Esophagus (tissue), 2 donors: ENCODE measurements around the gene ABHD13. TPM values are rescaled to one million over a fixed set of nuclear protein-coding genes. Genes with fewer than 3 reads are reported as not detected.

ENCODE experiments used
- H3K27ac ChIP-seq, 2 donors: one replicate each; pipeline ENCODE4 v1.5.1; 2013; ENCODE audit warnings: low read depth in 2 of 2, mild to moderate bottlenecking in 2 of 2, inconsistent platforms in 1 of 2, low read length in 1 of 2, moderate library complexity in 1 of 2
- H3K27me3 ChIP-seq, 2 donors: one replicate each; pipeline ENCODE4 v1.6.1; 2013; ENCODE audit warnings: low read length in 2 of 2, control low read depth in 1 of 2, mild to moderate bottlenecking in 1 of 2; ENCODE audit not compliant: insufficient read depth in 2 of 2, control insufficient read depth in 1 of 2
- H3K36me3 ChIP-seq, 2 donors: one replicate each; pipeline ENCODE4 v1.6.1; 2013; ENCODE audit warnings: low read length in 1 of 2; ENCODE audit not compliant: control insufficient read depth in 2 of 2, insufficient read depth in 2 of 2
- H3K4me1 ChIP-seq, 2 donors: one replicate each; pipeline ENCODE4 v1.6.1; 2013; ENCODE audit warnings: low read length in 1 of 2; ENCODE audit not compliant: control insufficient read depth in 2 of 2, insufficient read depth in 2 of 2
- H3K4me3 ChIP-seq, 2 donors: one replicate each; pipeline ENCODE4 v1.5.1; 2013; ENCODE audit warnings: low read length in 2 of 2, mild to moderate bottlenecking in 2 of 2, low read depth in 1 of 2, moderate library complexity in 1 of 2
- H3K9me3 ChIP-seq, 2 donors: one replicate each; pipeline ENCODE4 v1.6.1; 2013; ENCODE audit warnings: mild to moderate bottlenecking in 2 of 2, low read depth in 1 of 2, low read length in 1 of 2, moderate library complexity in 1 of 2; ENCODE audit not compliant: control insufficient read depth in 2 of 2, insufficient read depth in 1 of 2
- WGBS, 2 donors: extraction: QIAGEN DNeasy Blood & Tissue Kit; methylation state at CpG; one replicate each; pipeline ENCODE4 v1.1.7; 2013; 5-methylcytosine and 5-hydroxymethylcytosine counted together
- polyA plus RNA-seq, 2 donors: library from polyadenylated mRNA; stranded (reverse); fragments of 200-250 nt; gene quantifications; one replicate each; pipeline ENCODE4 v1.2.3, GENCODE V29; 2013
- donor health status: healthy with polysubstance abuse.
- donor health status: Bipolar disorder and iron deficiency.

Gene ABHD13
- polyA plus RNA-seq, 2 donors, result 2.3 to 3.9 TPM

- Histone ChIP-seq H3K36me3 (no peaks in the 10 kb centered on the region), H3K4me3 (no peak overlapping the region), H3K27ac (no peak overlapping the region), H3K4me1 (peaks cover 0 to 3% of the 10 kb centered on the region in 2 donors), H3K9me3 (no peaks in the 10 kb centered on the region), H3K27me3 (no peaks in the 10 kb centered on the region)
These were observed 56.5 kb downstream of the ABHD13 start for GRCh38 chr13:108274718-108275117.

- Histone ChIP-seq H3K36me3 (no peaks in the 10 kb centered on the region), H3K27ac (no peak overlapping the region), H3K4me1 (no peaks in the 10 kb centered on the region), H3K27me3 (no peaks in the 10 kb centered on the region), H3K4me3 (no peak overlapping the region), H3K9me3 (no peaks in the 10 kb centered on the region)
- WGBS, 2 donors, result 57 to 64% methylated on average over 6 of the region's 6 CpGs
These were observed 57.9 kb downstream of the ABHD13 start for GRCh38 chr13:108276060-108276459.

- H3K4me1 ChIP-seq, result no peaks in the 10 kb centered on the region
- WGBS, 2 donors, result 93 to 96% methylated on average over 1 of the region's 1 CpG
- no peak overlapping the region for H3K4me3 ChIP-seq
- H3K36me3 ChIP-seq, result no peaks in the 10 kb centered on the region
- H3K9me3 ChIP-seq, result no peaks in the 10 kb centered on the region
- H3K27me3 ChIP-seq, result no peaks in the 10 kb centered on the region
- no peak overlapping the region for H3K27ac ChIP-seq
These were observed 60.3 kb downstream of the ABHD13 start for GRCh38 chr13:108278466-108278865.

DNA sequence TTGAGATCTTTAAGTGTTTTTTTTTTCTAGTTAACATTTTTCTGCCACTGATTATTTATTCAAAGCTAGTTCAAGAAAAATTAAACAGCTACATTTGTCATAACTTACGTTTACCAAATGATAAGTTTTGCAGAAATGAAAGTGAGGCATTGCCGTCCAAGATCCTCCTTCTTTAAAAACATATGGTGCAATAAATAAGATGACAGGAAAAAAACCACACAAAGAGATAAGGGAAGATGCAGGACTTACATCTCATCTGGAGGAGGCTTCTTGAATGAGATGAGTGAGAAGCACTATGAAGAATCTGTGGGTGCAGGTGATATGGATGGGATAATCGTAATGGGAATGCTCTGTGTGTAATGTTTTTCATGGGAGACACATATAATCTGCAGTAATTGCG, 63.7 kb downstream of the ABHD13 start:
- Histone ChIP-seq H3K36me3 (no peaks in the 10 kb centered on the region), H3K4me1 (no peaks in the 10 kb centered on the region), H3K9me3 (no peaks in the 10 kb centered on the region), H3K27ac (no peak overlapping the region), H3K27me3 (no peaks in the 10 kb centered on the region), H3K4me3 (no peak overlapping the region)
- 72 to 78% methylated on average over 4 of the region's 4 CpGs for whole genome bisulfite sequencing, 2 donors

DNA sequence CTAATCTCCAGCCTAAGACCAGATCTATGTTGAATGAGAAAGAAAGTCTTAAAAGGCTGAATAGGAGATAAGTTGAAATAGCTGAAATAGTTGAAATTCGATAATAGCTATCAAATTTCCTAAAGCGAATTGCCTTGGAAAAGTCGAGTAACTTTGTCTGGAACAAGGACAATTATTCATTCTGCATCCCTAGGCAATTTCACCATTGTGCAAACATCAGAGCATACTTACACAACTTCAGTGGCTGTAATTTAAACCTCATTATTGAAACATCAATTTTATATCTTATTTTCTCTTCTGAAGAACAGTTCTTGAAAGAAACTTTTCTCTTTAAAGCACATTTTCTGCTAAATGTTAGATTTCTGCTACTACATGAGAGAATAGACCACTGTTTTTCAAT, 64.9 kb downstream of the ABHD13 start:
- no peak overlapping the region for H3K4me3 ChIP-seq
- H3K9me3 ChIP-seq, result no peaks in the 10 kb centered on the region
- 48 to 62% methylated on average over 3 of the region's 3 CpGs for WGBS, 2 donors
- no peaks in the 10 kb centered on the region for H3K27me3 ChIP-seq
- H3K4me1 ChIP-seq, result no peaks in the 10 kb centered on the region
- no peak overlapping the region for H3K27ac ChIP-seq
- no peaks in the 10 kb centered on the region for H3K36me3 ChIP-seq

Other genes with a start within 250 kb of the ABHD13 start
- 1 to 10 TPM; 3.3 to 5.2 TPM for gene LIG4, start 2.9 kb upstream of the ABHD13 start, polyA plus RNA-seq
- under 1 TPM; 0.41 to 0.92 TPM for gene TNFSF13B, start 51.3 kb downstream of the ABHD13 start, polyA plus RNA-seq